K562 (cell line): Measurements from ENCODE around the gene LIN28A. TPM values are rescaled to one million over a fixed set of nuclear protein-coding genes. Genes with fewer than 3 reads are reported as not detected.
A peak's percentile ranks its signal among the peaks of the same experiment; 100 is the strongest.

Experiments used
- ESRRA ChIP-seq: fragments of 450-650 bp; IDR thresholded peaks from 2 replicates; pipeline ENCODE4 v1.6.1; 2014; ENCODE audit warnings: low read depth, mild to moderate bottlenecking, moderate library complexity, borderline replicate concordance
- NCOA2 ChIP-seq, 2 experiments: fragments of 450-650 bp; IDR thresholded peaks; 2 replicates each; pipeline ENCODE4 v1.6.1; 2018; ENCODE audit warnings: mild to moderate bottlenecking in 2 of 2, moderate library complexity in 1 of 2; ENCODE audit not compliant: partially characterized antibody in 2 of 2
- PHB2 ChIP-seq: fragments of 450-650 bp; IDR thresholded peaks from 2 replicates; pipeline ENCODE4 v1.6.1; 2017; ENCODE audit warnings: low read depth
- PRDM10 ChIP-seq: fragments of 450-650 bp; IDR thresholded peaks from 2 replicates; pipeline ENCODE4 v1.6.1; 2018; ENCODE audit not compliant: partially characterized antibody
- PRMT5 ChIP-seq: sonication (generic); formaldehyde crosslinking; IDR thresholded peaks from 2 replicates; pipeline ENCODE4 v1.5.0; 2020; ENCODE audit warnings: missing genetic modification reagents
- TBP ChIP-seq: optimal IDR thresholded peaks from 2 replicates; pipeline ENCODE3; 2011; ENCODE audit warnings: low read depth, low read length, improper control_type of control experiment
- THAP12 ChIP-seq: fragments of 250-450 bp; sonication (Bioruptor Pico); IDR thresholded peaks from 2 replicates; pipeline ENCODE4 v1.9.0; 2021; ENCODE audit warnings: mild to moderate bottlenecking, inconsistent platforms
- ZBTB1 ChIP-seq: sonication (generic); formaldehyde crosslinking; IDR thresholded peaks from 2 replicates; pipeline ENCODE4 v1.8.1; 2023; ENCODE audit warnings: missing genetic modification reagents, low read depth, mild to moderate bottlenecking, borderline replicate concordance
- ZFP1 ChIP-seq: fragments of 450-650 bp; formaldehyde crosslinking; IDR thresholded peaks from 2 replicates; pipeline ENCODE4 v1.4.0; 2020; ENCODE audit warnings: mild to moderate bottlenecking, mixed read lengths
- ZNF232 ChIP-seq: sonication (generic); formaldehyde crosslinking; IDR thresholded peaks from 2 replicates; pipeline ENCODE4 v1.8.0; 2022; ENCODE audit warnings: mild to moderate bottlenecking, missing genetic modification reagents
- ZNF274 ChIP-seq: IDR thresholded peaks from 2 replicates; pipeline ENCODE4 v1.6.1; 2011; ENCODE audit warnings: low read depth, mild to moderate bottlenecking, low read length, moderate library complexity, borderline replicate concordance
- polyA plus RNA-seq, 8 experiments: library from polyadenylated mRNA; depleted of rRNA in 4 of 8; stranded (reverse) in 5 of 8; unstranded in 3 of 8; fragments of >200 nt; fragmentation: Nextera tagmentation in 2 of 8; fragmentation: Illumina TruSeq in 1 of 8; extraction: Ambion mirVana in 2 of 8; extraction: Trizol in 1 of 8; gene quantifications; 2 replicates each; pipeline versions ENCODE4 v1.2.1 to v1.2.3, GENCODE V29; 2011 to 2014; ENCODE audit warnings: inconsistent platforms in 1 of 8, missing spikeins in 1 of 8
- total RNA-seq, 7 experiments: library from RNA; depleted of rRNA in 6 of 7; stranded (reverse); fragments of >200 nt in 6 of 7; fragmentation: Illumina TruSeq in 2 of 7; extraction: Trizol in 2 of 7; gene quantifications; 2 replicates each; pipeline versions ENCODE4 v1.2.1 to v1.2.3, GENCODE V29; 2011 to 2021; ENCODE audit warnings: low replicate concordance in 1 of 7
- TF ChIP-seq, protein P1 (sequence below), 2 experiments: fragments of 450-650 bp; formaldehyde crosslinking in 1 of 2; IDR thresholded peaks; 2 replicates each; pipeline versions ENCODE4 v1.4.0 to v1.6.1; 2014 to 2020; ENCODE audit warnings: mild to moderate bottlenecking in 2 of 2, borderline replicate concordance in 1 of 2, low read depth in 1 of 2
- TF ChIP-seq, protein P2 (sequence below), 2 experiments: fragments of 450-650 bp in 1 of 2; sonication (generic) in 1 of 2; formaldehyde crosslinking; conservative IDR thresholded peaks; 2 replicates each; pipeline versions ENCODE4 v1.4.0 to v1.8.1; 2020 to 2022; ENCODE audit warnings: mild to moderate bottlenecking in 1 of 2, missing genetic modification reagents in 1 of 2

The LIN28A gene
- total and polyA plus RNA-seq, 9 of the 15 experiments (the other 6 are each of a cell fraction or from before 2014, with no cell fraction given) = 0.80 to 5.4 (median 3.9) TPM

DNA sequence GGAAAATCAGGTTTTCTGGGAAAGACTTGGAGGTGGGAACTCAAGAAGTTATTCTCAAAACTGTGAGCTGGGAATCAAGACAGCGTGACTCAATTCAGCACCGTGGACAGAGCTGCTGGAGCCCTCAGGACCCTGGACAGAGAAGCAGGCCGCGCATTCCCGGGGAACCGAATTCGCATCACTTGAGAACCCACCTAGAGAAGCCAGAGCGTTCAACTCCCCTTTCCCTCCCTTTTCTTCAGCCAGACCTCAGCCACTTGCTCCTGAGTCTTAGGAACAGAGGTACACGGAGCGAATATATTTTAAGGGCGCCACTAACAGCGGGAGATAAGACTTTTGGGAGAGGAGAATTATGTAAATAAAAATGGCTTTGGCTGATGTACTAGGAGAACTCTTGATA lies 2.0 kb upstream of the LIN28A start (continued):
- TF ChIP-seq, protein P1, sequence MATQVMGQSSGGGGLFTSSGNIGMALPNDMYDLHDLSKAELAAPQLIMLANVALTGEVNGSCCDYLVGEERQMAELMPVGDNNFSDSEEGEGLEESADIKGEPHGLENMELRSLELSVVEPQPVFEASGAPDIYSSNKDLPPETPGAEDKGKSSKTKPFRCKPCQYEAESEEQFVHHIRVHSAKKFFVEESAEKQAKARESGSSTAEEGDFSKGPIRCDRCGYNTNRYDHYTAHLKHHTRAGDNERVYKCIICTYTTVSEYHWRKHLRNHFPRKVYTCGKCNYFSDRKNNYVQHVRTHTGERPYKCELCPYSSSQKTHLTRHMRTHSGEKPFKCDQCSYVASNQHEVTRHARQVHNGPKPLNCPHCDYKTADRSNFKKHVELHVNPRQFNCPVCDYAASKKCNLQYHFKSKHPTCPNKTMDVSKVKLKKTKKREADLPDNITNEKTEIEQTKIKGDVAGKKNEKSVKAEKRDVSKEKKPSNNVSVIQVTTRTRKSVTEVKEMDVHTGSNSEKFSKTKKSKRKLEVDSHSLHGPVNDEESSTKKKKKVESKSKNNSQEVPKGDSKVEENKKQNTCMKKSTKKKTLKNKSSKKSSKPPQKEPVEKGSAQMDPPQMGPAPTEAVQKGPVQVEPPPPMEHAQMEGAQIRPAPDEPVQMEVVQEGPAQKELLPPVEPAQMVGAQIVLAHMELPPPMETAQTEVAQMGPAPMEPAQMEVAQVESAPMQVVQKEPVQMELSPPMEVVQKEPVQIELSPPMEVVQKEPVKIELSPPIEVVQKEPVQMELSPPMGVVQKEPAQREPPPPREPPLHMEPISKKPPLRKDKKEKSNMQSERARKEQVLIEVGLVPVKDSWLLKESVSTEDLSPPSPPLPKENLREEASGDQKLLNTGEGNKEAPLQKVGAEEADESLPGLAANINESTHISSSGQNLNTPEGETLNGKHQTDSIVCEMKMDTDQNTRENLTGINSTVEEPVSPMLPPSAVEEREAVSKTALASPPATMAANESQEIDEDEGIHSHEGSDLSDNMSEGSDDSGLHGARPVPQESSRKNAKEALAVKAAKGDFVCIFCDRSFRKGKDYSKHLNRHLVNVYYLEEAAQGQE (IDR thresholded peaks at IDR 0.05; ENCODE audit: borderline replicate concordance) = peak; percentile 100
- TF ChIP-seq, protein P1 (CRISPR knock-in tag; IDR thresholded peaks at IDR 0.05; ENCODE audit: low read depth) = peak; percentile 100
- TF ChIP-seq ZNF232 (CRISPR knock-in tag) (peak; percentile 100), THAP12 (CRISPR knock-in tag) (no peak), ZFP1 (CRISPR knock-in tag) (peak; percentile 63; the same call in 1 of the 2 replicates), PRMT5 (CRISPR knock-in tag) (peak; percentile 100), ZBTB1 (CRISPR knock-in tag) (peak; percentile 98), PHB2 (no peak), ESRRA (no peak), TBP (no peak), NCOA2 (IDR thresholded peaks at IDR 0.05; ENCODE audit: partially characterized antibody in 2 of 2) (no peak), ZNF274 (no peak), PRDM10 (no peak)
- TF ChIP-seq, protein P2, sequence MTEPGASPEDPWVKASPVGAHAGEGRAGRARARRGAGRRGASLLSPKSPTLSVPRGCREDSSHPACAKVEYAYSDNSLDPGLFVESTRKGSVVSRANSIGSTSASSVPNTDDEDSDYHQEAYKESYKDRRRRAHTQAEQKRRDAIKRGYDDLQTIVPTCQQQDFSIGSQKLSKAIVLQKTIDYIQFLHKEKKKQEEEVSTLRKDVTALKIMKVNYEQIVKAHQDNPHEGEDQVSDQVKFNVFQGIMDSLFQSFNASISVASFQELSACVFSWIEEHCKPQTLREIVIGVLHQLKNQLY (CRISPR knock-in tag; conservative IDR thresholded peaks at IDR 0.05) = peak in 1 of 2 experiments; percentile 99; a peak in 2 of 4 replicates
